ENCODE data around the gene TOR1B.
"Not testable (repeated sequence)": the region's sequence is repeated elsewhere in the genome, so short reads cannot be mapped to it uniquely, and the experiment has no call there.

The TOR1B gene

DNA sequence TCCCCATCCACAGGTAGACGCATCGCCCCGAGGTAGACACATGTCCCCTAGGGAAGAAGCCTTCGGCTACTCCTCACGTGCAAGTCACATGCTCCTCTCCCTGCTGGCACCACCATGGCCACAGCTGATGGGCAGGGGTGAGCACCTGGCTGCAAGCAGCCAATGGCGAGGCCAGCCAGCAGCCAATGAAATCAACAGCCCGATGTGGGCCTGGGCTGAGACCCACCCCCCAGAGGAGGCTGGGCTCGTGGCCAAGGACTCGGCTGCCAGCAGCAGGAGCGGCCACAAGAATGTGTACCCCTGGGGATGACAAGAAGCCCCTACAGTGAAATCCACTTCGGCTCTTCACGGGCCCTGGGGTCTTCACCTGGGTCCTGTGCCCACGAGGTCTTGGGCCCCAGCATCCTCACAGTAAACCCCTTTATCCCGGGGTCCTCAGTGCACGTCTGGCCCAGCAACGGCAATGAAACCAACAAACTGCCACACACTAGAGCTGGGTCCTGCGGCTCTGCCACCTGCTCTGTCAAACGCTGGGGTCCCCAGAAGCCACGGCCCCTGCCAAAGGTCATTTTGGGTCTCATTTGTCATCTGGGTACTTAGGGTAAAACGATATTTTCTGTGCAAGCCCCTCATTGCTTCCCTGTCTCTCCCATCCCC lies 28.1 kb upstream of the TOR1B start:
- Histone ChIP-seq H4K20me1 (ENCODE audit: control insufficient read depth, insufficient read depth, low read depth, low read length) (no peaks in the 10 kb centered on the region), H3K4me1 (ENCODE audit: control insufficient read depth, low read length) (no peaks in the 10 kb centered on the region), H3K27me3 (ENCODE audit: control insufficient read depth, low read length) (peaks cover 17% of the 10 kb centered on the region), H3K79me2 (ENCODE audit: control insufficient read depth, low read length) (no peaks in the 10 kb centered on the region), H3K4me3 (ENCODE audit: low read length) (no peak overlapping the region), H3K4me2 (ENCODE audit: low read length) (no peak overlapping the region), H3K36me3 (ENCODE audit: control insufficient read depth, low read length) (no peaks in the 10 kb centered on the region), H3K27ac (ENCODE audit: low read depth, low read length) (no peak overlapping the region), H3K9me3 (ENCODE audit: control insufficient read depth, insufficient read depth, low read length) (no peaks in the 10 kb centered on the region), H3F3A (ENCODE audit: control insufficient read depth, insufficient read depth) (no peaks in the 10 kb centered on the region), H3K9me2 (replicated peaks; ENCODE audit: control insufficient read depth, low read length) (no peaks in the 10 kb centered on the region)
- TF ChIP-seq, protein P1, sequence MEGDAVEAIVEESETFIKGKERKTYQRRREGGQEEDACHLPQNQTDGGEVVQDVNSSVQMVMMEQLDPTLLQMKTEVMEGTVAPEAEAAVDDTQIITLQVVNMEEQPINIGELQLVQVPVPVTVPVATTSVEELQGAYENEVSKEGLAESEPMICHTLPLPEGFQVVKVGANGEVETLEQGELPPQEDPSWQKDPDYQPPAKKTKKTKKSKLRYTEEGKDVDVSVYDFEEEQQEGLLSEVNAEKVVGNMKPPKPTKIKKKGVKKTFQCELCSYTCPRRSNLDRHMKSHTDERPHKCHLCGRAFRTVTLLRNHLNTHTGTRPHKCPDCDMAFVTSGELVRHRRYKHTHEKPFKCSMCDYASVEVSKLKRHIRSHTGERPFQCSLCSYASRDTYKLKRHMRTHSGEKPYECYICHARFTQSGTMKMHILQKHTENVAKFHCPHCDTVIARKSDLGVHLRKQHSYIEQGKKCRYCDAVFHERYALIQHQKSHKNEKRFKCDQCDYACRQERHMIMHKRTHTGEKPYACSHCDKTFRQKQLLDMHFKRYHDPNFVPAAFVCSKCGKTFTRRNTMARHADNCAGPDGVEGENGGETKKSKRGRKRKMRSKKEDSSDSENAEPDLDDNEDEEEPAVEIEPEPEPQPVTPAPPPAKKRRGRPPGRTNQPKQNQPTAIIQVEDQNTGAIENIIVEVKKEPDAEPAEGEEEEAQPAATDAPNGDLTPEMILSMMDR (IDR thresholded peaks at IDR 0.05; ENCODE audit: low read depth, low read length, poor library complexity, severe bottlenecking) = no peak
- no peak for TF ChIP-seq EZH2phosphoT487 (IDR thresholded peaks at IDR 0.05; ENCODE audit: borderline replicate concordance, low read length)

DNA sequence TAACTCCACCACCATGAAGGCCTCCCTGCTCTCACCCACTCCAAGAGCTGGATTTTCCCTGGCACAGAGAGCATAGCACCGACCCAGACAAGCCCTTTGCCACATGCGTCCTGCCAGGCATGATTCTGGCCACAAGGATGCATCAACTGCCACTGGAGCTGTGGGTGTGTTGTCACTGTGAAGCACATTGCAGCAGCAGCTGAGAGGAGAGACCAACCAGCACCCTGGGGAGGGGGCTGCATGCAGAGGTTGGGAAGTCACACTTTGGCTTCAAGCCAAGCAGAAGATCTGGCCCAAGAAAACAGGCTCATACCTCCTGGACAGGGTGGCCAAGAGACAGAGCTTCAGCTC lies 27.6 kb upstream of the TOR1B start:
- H3K9me3 ChIP-seq (ENCODE audit: control insufficient read depth, insufficient read depth, low read length) = no peaks in the 10 kb centered on the region
- no peaks in the 10 kb centered on the region for H3K9me2 ChIP-seq (replicated peaks; ENCODE audit: control insufficient read depth, low read length)
- H3K36me3 ChIP-seq (ENCODE audit: control insufficient read depth, low read length) = no peaks in the 10 kb centered on the region
- no peak overlapping the region for H3K4me3 ChIP-seq (ENCODE audit: low read length)
- peaks cover 17% of the 10 kb centered on the region for H3K27me3 ChIP-seq (ENCODE audit: control insufficient read depth, low read length)
- no peaks in the 10 kb centered on the region for H3K4me1 ChIP-seq (ENCODE audit: control insufficient read depth, low read length)
- no peaks in the 10 kb centered on the region for H3K79me2 ChIP-seq (ENCODE audit: control insufficient read depth, low read length)
- no peak overlapping the region for H3K27ac ChIP-seq (ENCODE audit: low read depth, low read length)
- no peaks in the 10 kb centered on the region for H3F3A ChIP-seq (ENCODE audit: control insufficient read depth, insufficient read depth)
- no peaks in the 10 kb centered on the region for H4K20me1 ChIP-seq (ENCODE audit: control insufficient read depth, insufficient read depth, low read depth, low read length)
- TF ChIP-seq, protein P1 (IDR thresholded peaks at IDR 0.05; ENCODE audit: low read depth, low read length, poor library complexity, severe bottlenecking) = no peak
- no peak for TF ChIP-seq EZH2phosphoT487 (IDR thresholded peaks at IDR 0.05; ENCODE audit: borderline replicate concordance, low read length)
- H3K4me2 ChIP-seq (ENCODE audit: low read length) = no peak overlapping the region

DNA sequence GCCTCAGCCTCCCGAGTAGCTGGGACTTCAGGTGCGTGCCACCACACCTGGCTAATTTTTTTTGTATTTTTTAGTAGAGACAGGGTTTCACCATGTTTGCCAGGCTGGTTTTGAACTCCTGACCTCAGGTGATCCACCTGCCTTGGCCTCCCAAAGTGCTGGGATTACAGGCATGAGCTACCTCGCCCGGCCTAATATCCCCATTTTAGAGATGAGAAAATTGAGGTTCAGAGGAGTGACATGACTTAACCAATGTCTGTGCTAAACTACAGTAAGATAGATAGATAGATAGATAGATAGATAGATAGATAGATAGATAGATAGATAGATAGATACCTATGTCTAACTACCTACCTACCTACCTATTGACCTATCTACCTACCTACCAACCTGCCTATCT lies 26.9 kb upstream of the TOR1B start:
- H3K4me2 ChIP-seq (ENCODE audit: low read length); H3K4me1 ChIP-seq (ENCODE audit: control insufficient read depth, low read length): not testable (repeated sequence)

DNA sequence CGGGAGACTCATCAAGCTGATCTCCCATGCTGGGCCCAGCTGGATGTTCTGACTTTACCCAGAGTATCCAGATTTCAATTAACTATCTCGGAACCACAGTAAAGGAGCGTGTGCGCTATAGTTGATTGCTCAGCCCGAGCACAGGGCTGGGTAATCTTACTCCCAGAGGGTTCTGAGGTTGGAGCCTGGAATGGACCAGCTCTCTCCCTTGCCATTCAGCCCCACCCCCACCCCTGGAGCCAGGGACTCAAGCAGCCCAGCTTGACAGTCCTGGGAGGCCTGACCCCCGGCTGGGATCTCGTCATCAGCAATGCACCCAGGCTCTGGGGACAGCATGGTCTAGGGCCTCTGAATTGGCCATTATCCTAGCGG lies 26.4 kb upstream of the TOR1B start:
- Histone ChIP-seq H3K4me2 (ENCODE audit: low read length) (no peak overlapping the region), H4K20me1 (ENCODE audit: control insufficient read depth, insufficient read depth, low read depth, low read length) (no peaks in the 10 kb centered on the region), H3K36me3 (ENCODE audit: control insufficient read depth, low read length) (no peaks in the 10 kb centered on the region), H3K4me1 (ENCODE audit: control insufficient read depth, low read length) (no peaks in the 10 kb centered on the region), H3K9me3 (ENCODE audit: control insufficient read depth, insufficient read depth, low read length) (no peaks in the 10 kb centered on the region), H3K9me2 (replicated peaks; ENCODE audit: control insufficient read depth, low read length) (no peaks in the 10 kb centered on the region), H3K4me3 (ENCODE audit: low read length) (no peak overlapping the region), H3K79me2 (ENCODE audit: control insufficient read depth, low read length) (no peaks in the 10 kb centered on the region), H3F3A (ENCODE audit: control insufficient read depth, insufficient read depth) (no peaks in the 10 kb centered on the region), H3K27me3 (ENCODE audit: control insufficient read depth, low read length) (peaks cover 14% of the 10 kb centered on the region), H3K27ac (ENCODE audit: low read depth, low read length) (no peak overlapping the region)
- TF ChIP-seq, protein P1 (IDR thresholded peaks at IDR 0.05; ENCODE audit: low read depth, low read length, poor library complexity, severe bottlenecking) = no peak
- TF ChIP-seq EZH2phosphoT487 (IDR thresholded peaks at IDR 0.05; ENCODE audit: borderline replicate concordance, low read length) = no peak

More for the DNA sequence above, 26.9 kb upstream of the TOR1B start:
- not testable (repeated sequence) for H3K4me3 ChIP-seq (ENCODE audit: low read length); H3K9me3 ChIP-seq (ENCODE audit: control insufficient read depth, insufficient read depth, low read length); H3K36me3 ChIP-seq (ENCODE audit: control insufficient read depth, low read length); H3K79me2 ChIP-seq (ENCODE audit: control insufficient read depth, low read length); H3K27ac ChIP-seq (ENCODE audit: low read depth, low read length); H3F3A ChIP-seq (ENCODE audit: control insufficient read depth, insufficient read depth); H4K20me1 ChIP-seq (ENCODE audit: control insufficient read depth, insufficient read depth, low read depth, low read length); H3K9me2 ChIP-seq (replicated peaks; ENCODE audit: control insufficient read depth, low read length)
- H3K27me3 ChIP-seq (ENCODE audit: control insufficient read depth, low read length) = peaks cover 14% of the 10 kb centered on the region

All from DOHH2 (cell line).